KBM-7 (cell line): Measurements from ENCODE around the gene F5.
"Not testable (repeated sequence)": the region's sequence is repeated elsewhere in the genome, so short reads cannot be mapped to it uniquely, and the experiment has no call there.

Source experiments
- DNase-seq: peaks from one replicate; pipeline ENCODE4 v3.0.0-alpha.2; 2015
- in situ Hi-C: fragments of 300-500 bp; cut with MboI; formaldehyde crosslinking; loops from 2 replicates; pipeline ENCODE4 v1.14.3; 2020; ENCODE audit warnings: low sequenced_read_pairs, low pct_unique_long_range_greater_than_20kb, mixed read lengths

Gene F5

GRCh38 chr1:169550294-169550693 lies 36.0 kb downstream of the F5 start:
- in situ Hi-C loops: no loop called here
- DNase-seq: peak; percentile 57

- no peak for DNase-seq
- in situ Hi-C loops: no loop called here
Observed at GRCh38 chr1:169548282-169548681, 38.0 kb downstream of the F5 start.

DNA sequence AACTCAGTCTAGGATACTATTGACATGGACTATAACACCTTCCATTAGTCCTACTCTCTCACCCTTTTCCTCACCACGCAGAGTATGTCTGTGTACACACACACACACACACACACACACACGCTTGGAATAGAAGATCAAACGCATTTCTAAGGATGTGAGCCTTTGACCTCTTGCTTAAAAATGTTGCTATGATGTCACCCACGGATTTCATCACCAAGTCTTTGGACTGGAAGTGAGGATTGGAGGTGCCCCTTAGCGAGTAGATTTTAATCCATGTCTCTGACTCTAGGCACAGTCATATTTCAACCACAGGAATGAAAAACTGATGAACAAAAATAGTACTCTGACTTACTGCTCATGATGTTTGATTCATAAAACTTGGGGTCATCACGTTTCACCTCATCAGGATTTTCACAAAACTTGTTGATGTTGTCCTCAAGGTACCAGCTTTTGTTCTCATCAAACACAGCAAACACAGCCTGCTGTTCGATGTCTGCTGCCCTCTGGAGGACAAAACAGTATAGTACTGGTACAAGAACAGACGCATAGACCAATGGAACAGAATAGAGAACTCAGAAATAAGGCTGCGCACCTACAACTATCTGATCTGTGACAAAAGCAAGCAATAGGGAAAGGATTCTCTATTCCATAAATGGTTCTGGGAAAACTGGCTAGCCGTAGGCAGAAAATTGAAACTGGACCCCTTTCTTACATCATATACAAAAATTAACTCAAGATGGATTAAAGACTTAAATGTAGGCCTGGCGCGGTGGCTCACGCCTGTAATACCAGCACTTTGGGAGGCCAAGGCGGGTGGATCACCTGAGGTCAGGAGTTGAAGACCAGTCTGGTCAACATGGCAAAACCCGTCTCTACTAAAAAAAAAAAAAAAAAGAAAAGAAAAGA lies 39.9 kb downstream of the F5 start:
- peak; percentile 70 for DNase-seq
- in situ Hi-C loops: no loop called here

DNA sequence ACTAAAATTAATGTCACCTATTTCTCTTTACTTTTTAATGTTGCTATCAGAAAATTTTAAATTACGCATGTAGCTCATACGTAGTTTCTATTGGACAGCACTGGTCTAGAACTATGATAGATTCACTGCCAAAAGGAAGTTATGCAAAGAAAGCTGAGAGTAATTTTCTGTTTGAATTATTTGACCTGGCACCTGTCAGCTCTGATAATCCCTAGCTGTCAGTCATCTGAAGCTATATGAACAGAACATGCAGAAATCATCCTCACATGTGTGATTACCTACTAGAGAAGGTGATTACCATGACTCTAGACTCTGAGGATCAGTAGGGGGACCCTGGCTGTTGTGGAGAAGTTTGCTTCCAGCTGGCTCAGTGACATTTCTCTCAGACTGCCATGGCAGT lies 40.8 kb downstream of the F5 start:
- in situ Hi-C loops: no loop called here
- DNase-seq: no peak

DNA sequence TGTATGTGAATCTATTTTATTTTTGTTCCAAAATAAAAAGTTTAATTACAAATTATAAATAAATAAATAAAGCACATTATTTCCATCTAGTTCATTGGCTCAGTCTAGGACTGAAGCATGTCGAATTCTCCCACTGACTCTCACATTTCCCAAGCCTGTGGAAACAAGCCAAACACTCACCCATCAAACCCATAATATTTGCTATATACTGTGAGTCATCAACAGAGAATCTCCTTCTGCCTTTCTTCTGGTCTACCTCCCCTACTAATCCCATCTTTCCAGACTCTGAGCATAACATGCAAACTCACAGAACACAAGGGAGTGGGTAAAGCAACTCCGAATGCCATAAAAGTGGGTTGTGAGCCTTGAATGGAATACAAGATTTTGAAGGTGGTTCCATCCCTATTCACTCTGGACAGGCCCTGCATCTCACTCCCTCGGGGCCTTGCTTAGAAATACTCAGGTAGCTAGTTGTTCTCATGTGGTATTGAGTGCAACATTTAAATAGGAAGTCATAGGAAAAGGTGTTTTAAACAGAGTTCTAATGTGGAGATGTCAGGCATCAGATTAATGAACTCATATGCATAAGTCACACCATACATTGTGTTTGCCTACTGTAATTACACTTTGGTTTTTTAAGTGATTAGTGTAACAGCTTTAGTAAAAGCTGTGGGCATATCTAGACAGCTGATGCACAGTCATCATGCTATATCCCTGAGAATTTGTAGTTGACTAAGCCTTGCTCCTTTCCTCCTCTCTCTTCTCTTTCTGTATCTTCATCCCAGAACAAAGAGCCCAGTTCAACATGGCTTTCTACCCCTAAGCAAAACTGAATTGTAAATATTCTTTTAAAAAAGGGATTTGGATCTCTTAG lies 47.0 kb downstream of the F5 start:
- no peak for DNase-seq
- in situ Hi-C loops: no loop called here

GRCh38 chr1:169534653-169535052 lies 51.6 kb downstream of the F5 start:
- no peak for DNase-seq
- in situ Hi-C loops: no loop called here

- DNase-seq: not testable (repeated sequence)
Observed at GRCh38 chr1:169533528-169534190, 52.6 kb downstream of the F5 start.

GRCh38 chr1:169530448-169530847 lies 55.8 kb downstream of the F5 start:
- in situ Hi-C loops: no loop called here
- no peak for DNase-seq

More at GRCh38 chr1:169533528-169534190, 52.6 kb downstream of the F5 start:
- in situ Hi-C loops: not testable (repeated sequence)

DNA sequence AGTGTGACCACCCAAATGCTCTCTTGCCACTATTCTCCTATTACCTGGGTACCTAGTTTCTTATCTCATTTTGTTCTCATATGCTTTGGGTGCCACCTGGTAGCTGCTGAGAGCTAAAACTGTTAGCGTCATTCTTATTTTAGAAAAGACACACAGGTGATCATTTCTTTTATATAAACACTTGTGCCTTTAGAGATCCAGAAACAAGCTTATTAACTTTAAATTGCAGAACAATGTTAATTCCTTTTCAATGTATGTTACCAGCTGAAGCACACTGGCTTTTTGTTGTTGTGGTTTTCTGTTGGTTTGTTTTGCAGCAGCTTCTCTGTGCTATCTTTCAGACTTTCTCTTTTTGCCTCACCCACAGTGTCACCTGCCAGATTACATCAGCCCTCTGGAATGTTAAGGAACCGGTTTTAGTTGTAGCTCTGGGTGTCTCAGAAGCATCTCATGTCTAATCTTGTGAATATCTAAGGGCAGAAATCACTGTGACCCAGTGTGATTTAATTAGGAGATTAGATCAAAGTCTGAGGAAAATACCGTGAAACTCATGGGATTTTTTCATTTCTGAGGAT lies 57.1 kb downstream of the F5 start:
- in situ Hi-C loops: no loop called here
- DNase-seq: no peak

- in situ Hi-C loops: no loop called here
- DNase-seq: no peak
Observed at GRCh38 chr1:169528215-169529067, 57.8 kb downstream of the F5 start.

- in situ Hi-C loops: no loop called here
- no peak for DNase-seq
Observed at GRCh38 chr1:169527451-169528214, 58.6 kb downstream of the F5 start.

DNA sequence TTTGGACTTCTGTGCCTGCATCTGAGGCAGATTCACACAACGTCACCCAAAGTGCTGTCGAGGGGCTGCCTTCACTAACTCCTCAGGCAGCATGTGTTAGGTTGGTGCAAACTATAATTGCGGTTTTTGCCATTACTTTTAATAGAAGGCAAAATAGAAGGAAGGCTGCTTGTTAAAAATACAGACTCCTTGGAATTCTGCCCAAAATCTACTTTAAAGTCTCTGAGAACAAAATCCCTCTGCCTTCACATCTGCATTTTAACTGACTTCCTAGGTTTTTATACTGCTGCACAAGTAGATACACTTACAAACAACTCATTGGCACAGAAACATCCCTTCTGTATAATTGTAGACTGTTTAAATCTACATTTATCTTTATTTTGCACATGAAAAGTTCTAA lies 59.3 kb downstream of the F5 start:
- DNase-seq: no peak
- in situ Hi-C loops: no loop called here

GRCh38 chr1:169526120-169526832 lies 60.0 kb downstream of the F5 start:
- in situ Hi-C loops: no loop called here
- DNase-seq: no peak

GRCh38 chr1:169525391-169525790 lies 60.9 kb downstream of the F5 start:
- DNase-seq: no peak
- in situ Hi-C loops: no loop called here

DNA sequence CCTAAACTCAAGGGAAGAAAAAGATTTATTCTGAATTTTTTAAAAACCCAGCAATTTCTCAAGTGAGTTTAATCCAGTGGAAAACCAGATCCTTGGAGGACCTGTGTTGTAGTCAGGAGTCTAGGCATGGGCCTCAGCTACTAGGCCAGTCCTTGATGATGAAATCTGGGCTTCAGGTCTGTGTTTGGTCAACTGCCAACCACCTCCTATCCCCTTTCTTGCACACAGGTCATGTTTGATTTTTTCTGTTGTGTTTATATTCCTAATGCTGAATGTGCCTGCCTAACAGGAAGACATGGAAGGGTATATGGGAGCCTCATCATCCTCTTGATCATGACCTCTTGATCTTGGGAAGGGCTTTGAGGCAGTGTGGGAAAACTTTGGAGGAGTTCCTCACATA lies 62.4 kb downstream of the F5 start:
- in situ Hi-C loops: no loop called here
- no peak for DNase-seq

DNA sequence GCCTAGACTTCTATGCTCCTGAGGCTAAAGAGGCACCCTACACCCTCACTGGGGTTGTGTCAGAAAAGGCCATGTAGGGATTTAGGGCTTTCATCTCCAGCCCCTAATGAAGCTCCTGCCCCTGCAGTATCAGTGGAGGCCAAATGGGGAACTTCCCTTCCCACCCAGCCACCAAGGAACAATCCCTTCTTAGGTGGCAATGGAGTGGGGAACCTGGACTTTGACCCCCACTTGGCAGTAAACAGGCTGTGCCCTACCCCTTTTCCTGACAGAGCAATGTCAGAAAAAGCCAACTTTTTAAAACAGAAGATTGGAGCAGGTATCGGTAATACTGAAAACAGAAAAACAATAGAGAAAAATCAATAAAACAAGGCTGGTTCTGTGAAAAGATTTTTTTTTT lies 65.1 kb downstream of the F5 start:
- no peak for DNase-seq
- in situ Hi-C loops: no loop called here

GRCh38 chr1:169517558-169518186 lies 68.6 kb downstream of the F5 start:
- in situ Hi-C loops: no loop called here
- no peak for DNase-seq
